Measurements from ENCODE around the gene WDR35. TPM values are rescaled to one million over a fixed set of nuclear protein-coding genes. Genes with fewer than 3 reads are reported as not detected.
A peak's percentile ranks its signal among the peaks of the same experiment; 100 is the strongest.

Gene WDR35
- total RNA-seq, 1 experiment from 2014 or later = 15.5 TPM

GRCh38 chr2:19866771-19867170 lies 123.1 kb downstream of the WDR35 start (continued):
- TF ChIP-seq TCF7 (CRISPR knock-in tag; IDR thresholded peaks at IDR 0.05; ENCODE audit: low read depth) (no peak), SMAD4 (CRISPR knock-in tag; IDR thresholded peaks at IDR 0.05) (no peak), OVOL2 (CRISPR knock-in tag; IDR thresholded peaks at IDR 0.05; ENCODE audit: borderline replicate concordance) (no peak), GTF2I (CRISPR knock-in tag; conservative IDR thresholded peaks at IDR 0.05) (no peak), NFATC4 (CRISPR knock-in tag; IDR thresholded peaks at IDR 0.05) (no peak), ZBTB43 (CRISPR knock-in tag; IDR thresholded peaks at IDR 0.05) (no peak), NR1H2 (CRISPR knock-in tag; IDR thresholded peaks at IDR 0.05) (no peak), ZNF121 (CRISPR knock-in tag; IDR thresholded peaks at IDR 0.05) (no peak), IRF1 (CRISPR knock-in tag; IDR thresholded peaks at IDR 0.05) (no peak), GABPB1 (CRISPR knock-in tag; IDR thresholded peaks at IDR 0.05) (no peak), CDX4 (CRISPR knock-in tag; IDR thresholded peaks at IDR 0.05; ENCODE audit: borderline replicate concordance) (no peak), ATF2 (CRISPR knock-in tag; IDR thresholded peaks at IDR 0.05; ENCODE audit: borderline replicate concordance, low read depth) (no peak)

- H3K36me3 Mint-ChIP-seq = no peaks in the 10 kb centered on the region
- H3K4me1 Mint-ChIP-seq = peaks cover 15% of the 10 kb centered on the region; the same call in 1 of the 2 replicates
- TF ChIP-seq ZNF671 (CRISPR knock-in tag; IDR thresholded peaks at IDR 0.05) = no peak
- H3K4me3 Mint-ChIP-seq = no peak overlapping the region
- H3K27me3 Mint-ChIP-seq (ENCODE audit: low read depth) = peaks cover 36% of the 10 kb centered on the region
- no peak overlapping the region for H3K27ac Mint-ChIP-seq
- ATAC-seq (no peak), DNase-seq (ENCODE audit: low spot score) (no peak)
- POLR2A ChIA-PET = interaction anchor here (0.7 kb wide), 1 partner anchor 135 kb away, joined by 3 read pairs; no protein-coding TSS in a partner anchor
- no peaks in the 10 kb centered on the region for H3K9me3 Mint-ChIP-seq
- CTCF ChIA-PET = interaction anchor here (1.0 to 3.2 kb wide), 2 partner anchors 118 to 161 kb away, joined by 3 to 14 read pairs; no protein-coding TSS in a partner anchor
Measured at GRCh38 chr2:19865151-19865550, 124.8 kb downstream of the WDR35 start.

GRCh38 chr2:19864381-19864780 lies 125.5 kb downstream of the WDR35 start:
- H3K4me3 Mint-ChIP-seq = no peak overlapping the region
- DNase-seq (ENCODE audit: low spot score) = no peak
- TF ChIP-seq ZNF317 (CRISPR knock-in tag; IDR thresholded peaks at IDR 0.05; ENCODE audit: borderline replicate concordance, low read depth) = no peak
- ChIA-PET POLR2A (no interaction called here), CTCF (interaction anchor here (0.7 to 3.2 kb wide), 6 partner anchors 160 to 1477 kb away, joined by 3 to 14 read pairs (median 9); partner anchors contain the start of gene OSR1)
- H3K9me3 Mint-ChIP-seq = no peaks in the 10 kb centered on the region
- H3K27me3 Mint-ChIP-seq (ENCODE audit: low read depth) = peaks cover 28% of the 10 kb centered on the region
- no peaks in the 10 kb centered on the region for H3K36me3 Mint-ChIP-seq
- H3K27ac Mint-ChIP-seq = no peak overlapping the region
- no peak for ATAC-seq
- peaks cover 13% of the 10 kb centered on the region; the same call in 1 of the 2 replicates for H3K4me1 Mint-ChIP-seq

GRCh38 chr2:19863303-19864041 lies 126.4 kb downstream of the WDR35 start:
- POLR2A ChIA-PET = no interaction called here
- TF ChIP-seq ZMAT4 (CRISPR knock-in tag; IDR thresholded peaks at IDR 0.05) = no peak
- TF ChIP-seq ERG (CRISPR knock-in tag; IDR thresholded peaks at IDR 0.05) = 0 out of 2 replicates have a peak, but pooled peaks have one; percentile 15
- peak; percentile 65; the same call in 1 of the 2 replicates for TF ChIP-seq HMGXB4 (CRISPR knock-in tag; IDR thresholded peaks at IDR 0.05)
- peak; percentile 79 for TF ChIP-seq FOXP1 (CRISPR knock-in tag; IDR thresholded peaks at IDR 0.05; ENCODE audit: borderline replicate concordance)
- TF ChIP-seq CTCF (IDR thresholded peaks at IDR 0.05) = peak; percentile 97
- peak; percentile 54; the same call in 1 of the 2 replicates for TF ChIP-seq SP1 (CRISPR knock-in tag; conservative IDR thresholded peaks at IDR 0.05)

More at GRCh38 chr2:19863303-19864041, 126.4 kb downstream of the WDR35 start:
- CTCF ChIA-PET = interaction anchor here (0.5 to 3.2 kb wide), 20 partner anchors 10 to 1476 kb away, joined by 3 to 14 read pairs (median 4); partner anchors contain the start of gene OSR1
- ATAC-seq (peak; percentile 91), DNase-seq (ENCODE audit: low spot score) (peak; percentile 94)
- Mint-ChIP-seq H3K27me3 (ENCODE audit: low read depth) (peaks cover 19% of the 10 kb centered on the region), H3K9me3 (no peaks in the 10 kb centered on the region), H3K36me3 (no peaks in the 10 kb centered on the region), H3K27ac (no peak overlapping the region), H3K4me1 (peaks cover 12% of the 10 kb centered on the region; the same call in 1 of the 2 replicates), H3K4me3 (peak overlapping the region; percentile 54)
